Activated CD4-positive, alpha-beta T cell treated with anti-CD3 and anti-CD28 coated beads for 36 hours (primary cell): ENCODE data around the gene CAMTA1. TPM values are rescaled to one million over a fixed set of nuclear protein-coding genes. Genes with fewer than 3 reads are reported as not detected.

Source experiments
- ATAC-seq: fragments of 200-7000 bp; cut with Tn5 transposase; one replicate; pipeline ENCODE4 v1.10.0; 2021; ENCODE audit warnings: mild to moderate bottlenecking, moderate library complexity
- CTCF ChIA-PET: fragments of 350-600 bp; sonication (Branson Sonifier 250); formaldehyde crosslinking; loops from one replicate; lab custom pipeline; 2021; ENCODE audit warnings: antibody characterized with exemption; lab: Charles Lee
- POLR2A ChIA-PET: fragments of 350-600 bp; sonication (Branson Sonifier 250); formaldehyde crosslinking; loops from one replicate; lab custom pipeline; 2021; ENCODE audit warnings: antibody characterized with exemption, inconsistent platforms; lab: Charles Lee
- DNase-seq: peaks from one replicate; pipeline ENCODE4 v3.0.0-alpha.2; 2020
- H3K27ac Mint-ChIP-seq: one replicate; pipeline ENCODE4 v1.8.0; 2021; ENCODE audit warnings: mixed read lengths
- H3K27me3 Mint-ChIP-seq: one replicate; pipeline ENCODE4 v1.8.0; 2021; ENCODE audit warnings: mixed read lengths
- H3K36me3 Mint-ChIP-seq: one replicate; pipeline ENCODE4 v1.8.0; 2021; ENCODE audit warnings: low read depth, mixed read lengths
- H3K4me1 Mint-ChIP-seq: one replicate; pipeline ENCODE4 v1.8.0; 2021; ENCODE audit warnings: mixed read lengths
- H3K4me3 Mint-ChIP-seq: one replicate; pipeline ENCODE4 v1.8.0; 2021; ENCODE audit warnings: mild to moderate bottlenecking, moderate library complexity, mixed read lengths
- H3K9me3 Mint-ChIP-seq: one replicate; pipeline ENCODE4 v1.8.0; 2021; ENCODE audit warnings: low read depth, mixed read lengths
- intact Hi-C, 2 experiments: fragments of 100-400 bp; cut with DNase I in 1 of 2; cut with micrococcal nuclease in 1 of 2; formaldehyde crosslinking; loops; one replicate each; pipeline versions ENCODE4 v1.14.2 to v1.15.1; 2022 to 2024; cut with DNase I, micrococcal nuclease
- total RNA-seq, 2 experiments: library from RNA; stranded (reverse); gene quantifications; one replicate each; pipeline ENCODE4 v1.2.3, GENCODE V29; 2021

The CAMTA1 gene
- total RNA-seq, 2 experiments from 2014 or later: 62.3 to 76.7 TPM

GRCh38 chr1:7616953-7617352 lies 831.7 kb downstream of the CAMTA1 start:
- DNase-seq: no peak
- POLR2A ChIA-PET: no interaction called here
- H3K27ac Mint-ChIP-seq: no peak overlapping the region
- H3K4me3 Mint-ChIP-seq: no peak overlapping the region
- intact Hi-C loops: no loop called here
- ATAC-seq: no peak
- H3K36me3 Mint-ChIP-seq: no peaks in the 10 kb centered on the region
- H3K27me3 Mint-ChIP-seq: peaks cover 3% of the 10 kb centered on the region
- no peaks in the 10 kb centered on the region for H3K9me3 Mint-ChIP-seq
- no peaks in the 10 kb centered on the region for H3K4me1 Mint-ChIP-seq
- CTCF ChIA-PET: interaction anchor here (0.6 kb wide), 1 partner anchor 412 kb away, joined by 3 read pairs; no protein-coding TSS in a partner anchor

GRCh38 chr1:7617826-7618225 lies 832.6 kb downstream of the CAMTA1 start:
- Mint-ChIP-seq H3K27me3 (peaks cover 9% of the 10 kb centered on the region), H3K9me3 (no peaks in the 10 kb centered on the region), H3K36me3 (no peaks in the 10 kb centered on the region), H3K27ac (no peak overlapping the region), H3K4me3 (no peak overlapping the region), H3K4me1 (no peaks in the 10 kb centered on the region)
- intact Hi-C loops: no loop called here
- DNase-seq (no peak), ATAC-seq (no peak)
- ChIA-PET CTCF (interaction anchor here (0.6 kb wide), 1 partner anchor 413 kb away, joined by 3 read pairs; no protein-coding TSS in a partner anchor), POLR2A (no interaction called here)

GRCh38 chr1:7620196-7620595 lies 834.9 kb downstream of the CAMTA1 start:
- CTCF ChIA-PET: no interaction called here
- ATAC-seq (no peak), DNase-seq (no peak)
- intact Hi-C loops: no loop called here
- H3K27me3 Mint-ChIP-seq: peaks cover 20% of the 10 kb centered on the region
- POLR2A ChIA-PET: no interaction called here
- no peak overlapping the region for H3K4me3 Mint-ChIP-seq
- H3K27ac Mint-ChIP-seq: no peak overlapping the region
- no peaks in the 10 kb centered on the region for H3K4me1 Mint-ChIP-seq
- no peaks in the 10 kb centered on the region for H3K36me3 Mint-ChIP-seq
- H3K9me3 Mint-ChIP-seq: no peaks in the 10 kb centered on the region

DNA sequence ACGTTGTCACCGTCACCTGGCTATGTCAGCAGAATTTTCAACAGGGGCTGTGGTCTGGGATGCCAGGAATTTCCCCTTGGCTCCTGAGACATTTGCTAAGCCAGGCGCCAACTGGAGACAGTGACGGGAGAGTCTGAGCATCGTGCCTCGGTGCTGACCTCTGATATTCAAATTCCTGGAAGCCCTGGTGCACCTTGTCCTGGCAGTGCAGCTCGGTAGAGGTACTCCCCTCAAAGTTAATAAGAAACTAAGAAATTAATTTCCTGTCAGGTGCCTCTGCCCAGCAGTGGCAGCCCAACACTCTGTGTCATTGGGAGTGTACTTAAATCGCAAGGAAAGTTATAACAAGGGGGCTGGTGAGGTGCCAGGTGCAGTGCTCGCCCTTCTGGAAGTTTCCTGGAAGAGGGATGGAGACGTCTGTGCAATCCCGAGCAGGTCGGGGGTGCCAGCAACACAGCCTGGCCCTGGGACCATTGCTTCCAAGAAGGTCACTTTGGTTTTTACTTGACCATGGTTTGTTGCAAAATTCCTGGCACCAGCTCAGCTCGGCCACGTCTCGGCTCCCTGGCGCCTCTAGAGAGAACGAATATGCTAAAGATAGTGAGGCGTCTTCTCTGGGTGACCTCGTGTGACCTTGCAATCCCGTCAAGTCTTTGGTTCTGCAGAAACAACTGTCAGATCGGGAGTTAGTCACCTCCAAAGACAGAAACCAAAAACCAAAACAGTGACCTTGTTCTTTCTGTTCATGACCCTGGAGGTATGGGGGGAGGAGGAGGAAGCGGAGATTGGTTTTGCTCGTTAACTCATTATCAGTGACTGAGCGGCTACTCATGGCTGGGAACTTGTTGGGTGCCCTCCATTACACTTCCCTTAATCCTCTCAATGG lies 836.3 kb downstream of the CAMTA1 start:
- DNase-seq: no peak
- intact Hi-C loops: no loop called here
- H3K27me3 Mint-ChIP-seq: peaks cover 20% of the 10 kb centered on the region
- ATAC-seq: no peak
- POLR2A ChIA-PET: no interaction called here
- no peaks in the 10 kb centered on the region for H3K36me3 Mint-ChIP-seq
- no peak overlapping the region for H3K4me3 Mint-ChIP-seq
- H3K4me1 Mint-ChIP-seq: no peaks in the 10 kb centered on the region
- H3K27ac Mint-ChIP-seq: no peak overlapping the region
- H3K9me3 Mint-ChIP-seq: no peaks in the 10 kb centered on the region
- CTCF ChIA-PET: no interaction called here

DNA sequence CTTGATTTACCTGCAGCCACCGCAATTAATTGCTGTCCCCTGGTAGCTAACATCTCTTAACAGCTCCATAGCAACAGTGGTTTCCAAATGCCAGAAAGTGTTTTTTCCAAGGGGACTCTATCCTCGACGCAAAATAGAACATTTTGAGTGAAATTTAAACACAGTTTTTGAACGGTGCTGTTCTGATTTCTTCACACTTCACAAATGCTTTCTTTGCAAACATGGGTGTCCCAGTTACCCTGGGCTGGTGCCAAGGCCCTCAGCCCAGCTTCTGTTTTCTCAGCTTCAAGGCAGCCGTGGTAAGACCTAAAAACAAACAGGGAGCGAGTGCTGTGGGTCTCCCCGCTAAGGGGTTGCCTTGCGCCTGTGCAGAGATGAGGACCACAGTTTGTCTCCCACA lies 838.6 kb downstream of the CAMTA1 start:
- Mint-ChIP-seq H3K36me3 (no peaks in the 10 kb centered on the region), H3K4me3 (no peak overlapping the region), H3K9me3 (no peaks in the 10 kb centered on the region), H3K27ac (no peak overlapping the region), H3K27me3 (peaks cover 20% of the 10 kb centered on the region), H3K4me1 (no peaks in the 10 kb centered on the region)
- ChIA-PET CTCF (no interaction called here), POLR2A (no interaction called here)
- DNase-seq (no peak), ATAC-seq (no peak)
- intact Hi-C loops: no loop called here

- ChIA-PET CTCF (no interaction called here), POLR2A (no interaction called here)
- Mint-ChIP-seq H3K27ac (no peak overlapping the region), H3K27me3 (peaks cover 23% of the 10 kb centered on the region), H3K36me3 (no peaks in the 10 kb centered on the region), H3K9me3 (no peaks in the 10 kb centered on the region), H3K4me1 (no peaks in the 10 kb centered on the region), H3K4me3 (no peak overlapping the region)
- ATAC-seq: no peak
- intact Hi-C loops: no loop called here
- DNase-seq: no peak
Measured at GRCh38 chr1:7624791-7625355, 839.6 kb downstream of the CAMTA1 start.

GRCh38 chr1:7625401-7625800 lies 840.1 kb downstream of the CAMTA1 start:
- ChIA-PET CTCF (no interaction called here), POLR2A (no interaction called here)
- Mint-ChIP-seq H3K36me3 (no peaks in the 10 kb centered on the region), H3K27ac (no peak overlapping the region), H3K27me3 (peaks cover 23% of the 10 kb centered on the region), H3K4me3 (no peak overlapping the region), H3K4me1 (no peaks in the 10 kb centered on the region), H3K9me3 (no peaks in the 10 kb centered on the region)
- intact Hi-C loops: no loop called here
- ATAC-seq: no peak
- no peak for DNase-seq

DNA sequence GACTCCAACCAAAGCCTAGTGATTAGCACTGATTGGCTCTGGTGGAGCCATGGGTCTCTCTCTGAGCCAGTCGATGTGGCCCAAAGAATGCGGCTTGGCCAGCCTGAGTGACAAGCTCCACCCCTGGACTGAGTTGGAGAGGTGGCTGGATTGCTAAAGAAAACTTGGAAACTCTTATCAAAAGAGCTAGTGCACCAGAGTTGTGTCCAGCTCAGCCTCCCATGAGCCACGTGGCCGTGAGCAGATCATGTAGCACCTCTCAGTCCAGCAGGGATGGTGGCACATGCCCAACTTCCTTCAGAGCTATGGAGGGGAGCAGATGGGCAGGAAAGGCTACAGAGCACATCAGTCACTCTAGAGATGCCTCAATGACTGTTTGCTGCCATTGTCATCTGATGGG lies 843.0 kb downstream of the CAMTA1 start:
- Mint-ChIP-seq H3K4me3 (no peak overlapping the region), H3K36me3 (no peaks in the 10 kb centered on the region), H3K4me1 (no peaks in the 10 kb centered on the region), H3K9me3 (no peaks in the 10 kb centered on the region), H3K27ac (no peak overlapping the region), H3K27me3 (peaks cover 12% of the 10 kb centered on the region)
- CTCF ChIA-PET: interaction anchor here (0.8 kb wide), 1 partner anchor 38 kb away, joined by 4 read pairs; no protein-coding TSS in a partner anchor
- POLR2A ChIA-PET: no interaction called here
- intact Hi-C loops: no loop called here
- no peak for ATAC-seq
- DNase-seq: no peak

- H3K27ac Mint-ChIP-seq: no peak overlapping the region
- H3K4me1 Mint-ChIP-seq: no peaks in the 10 kb centered on the region
- H3K27me3 Mint-ChIP-seq: peaks cover 14% of the 10 kb centered on the region
- CTCF ChIA-PET: interaction anchor here (0.8 kb wide), 1 partner anchor 39 kb away, joined by 4 read pairs; no protein-coding TSS in a partner anchor
- no peak for DNase-seq
- H3K4me3 Mint-ChIP-seq: no peak overlapping the region
- intact Hi-C loops: no loop called here
- ATAC-seq: no peak
- no peaks in the 10 kb centered on the region for H3K9me3 Mint-ChIP-seq
- no peaks in the 10 kb centered on the region for H3K36me3 Mint-ChIP-seq
- POLR2A ChIA-PET: no interaction called here
Measured at GRCh38 chr1:7629011-7629410, 843.8 kb downstream of the CAMTA1 start.

GRCh38 chr1:7629465-7630195 lies 844.4 kb downstream of the CAMTA1 start:
- intact Hi-C loops: no loop called here
- ChIA-PET POLR2A (no interaction called here), CTCF (no interaction called here)

GRCh38 chr1:7630378-7630777 lies 845.1 kb downstream of the CAMTA1 start:
- Mint-ChIP-seq H3K4me1 (no peaks in the 10 kb centered on the region), H3K36me3 (no peaks in the 10 kb centered on the region), H3K4me3 (no peak overlapping the region), H3K27ac (no peak overlapping the region), H3K27me3 (peaks cover 8% of the 10 kb centered on the region), H3K9me3 (no peaks in the 10 kb centered on the region)
- intact Hi-C loops: no loop called here
- ChIA-PET CTCF (no interaction called here), POLR2A (no interaction called here)
- DNase-seq (no peak), ATAC-seq (no peak)

More at GRCh38 chr1:7629465-7630195, 844.4 kb downstream of the CAMTA1 start:
- H3K9me3 Mint-ChIP-seq: no peaks in the 10 kb centered on the region
- ATAC-seq (no peak), DNase-seq (no peak)
- H3K4me3 Mint-ChIP-seq: no peak overlapping the region
- H3K27ac Mint-ChIP-seq: no peak overlapping the region
- peaks cover 13% of the 10 kb centered on the region for H3K27me3 Mint-ChIP-seq
- no peaks in the 10 kb centered on the region for H3K36me3 Mint-ChIP-seq
- H3K4me1 Mint-ChIP-seq: no peaks in the 10 kb centered on the region
